Measurements from ENCODE around the gene RGP1.

Gene RGP1

GRCh38 chr9:35767458-35767857, 18.4 kb downstream of the RGP1 start:
- no peak for DNase-seq (ENCODE audit: insufficient read length, low spot score)
- no peak for FAIRE-seq

- DNase-seq (ENCODE audit: insufficient read length, low spot score) (no peak), FAIRE-seq (no peak)
Measured at GRCh38 chr9:35769763-35770162, 20.7 kb downstream of the RGP1 start.

- FAIRE-seq = no peak
- DNase-seq (ENCODE audit: insufficient read length, low spot score) = no peak
Measured at GRCh38 chr9:35771075-35771433, 22.0 kb downstream of the RGP1 start.

- DNase-seq (ENCODE audit: insufficient read length, low spot score) = no peak
- no peak for FAIRE-seq
Measured at GRCh38 chr9:35771534-35771933, 22.4 kb downstream of the RGP1 start.

GRCh38 chr9:35771943-35772342, 22.9 kb downstream of the RGP1 start:
- no peak for DNase-seq (ENCODE audit: insufficient read length, low spot score)
- FAIRE-seq = no peak

- FAIRE-seq (no peak), DNase-seq (ENCODE audit: insufficient read length, low spot score) (no peak)
Measured at GRCh38 chr9:35774907-35775635, 26.0 kb downstream of the RGP1 start.

- FAIRE-seq = no peak
- no peak for DNase-seq (ENCODE audit: insufficient read length, low spot score)
Measured at GRCh38 chr9:35776018-35776417, 26.9 kb downstream of the RGP1 start.

- FAIRE-seq (no peak), DNase-seq (ENCODE audit: insufficient read length, low spot score) (no peak)
Measured at GRCh38 chr9:35778496-35778895, 29.4 kb downstream of the RGP1 start.

- FAIRE-seq (no peak), DNase-seq (ENCODE audit: insufficient read length, low spot score) (no peak)
Measured at GRCh38 chr9:35781066-35781465, 32.0 kb downstream of the RGP1 start.

GRCh38 chr9:35783418-35783817, 34.3 kb downstream of the RGP1 start:
- FAIRE-seq = no peak
- no peak for DNase-seq (ENCODE audit: insufficient read length, low spot score)

- no peak for DNase-seq (ENCODE audit: insufficient read length, low spot score)
- no peak for FAIRE-seq
Measured at GRCh38 chr9:35789541-35789940, 40.5 kb downstream of the RGP1 start.

GRCh38 chr9:35790025-35790384, 40.9 kb downstream of the RGP1 start:
- no peak for FAIRE-seq

GRCh38 chr9:35790385-35791296, 41.6 kb downstream of the RGP1 start:
- DNase-seq (ENCODE audit: insufficient read length, low spot score) (peak; percentile 92), FAIRE-seq (peak; percentile 78)

More at GRCh38 chr9:35790025-35790384, 40.9 kb downstream of the RGP1 start:
- no peak for DNase-seq (ENCODE audit: insufficient read length, low spot score)

GRCh38 chr9:35791297-35791921, 42.3 kb downstream of the RGP1 start, which contains the start of gene NPR2:
Gene NPR2 (plus strand): TSS chr9:35791591. CDS start chr9:35792409, 818 bp downstream.
- no peak for DNase-seq (ENCODE audit: insufficient read length, low spot score)
- FAIRE-seq = no peak

- no peak for FAIRE-seq
- no peak for DNase-seq (ENCODE audit: insufficient read length, low spot score)
Measured at GRCh38 chr9:35792024-35792813, 43.1 kb downstream of the RGP1 start.

GRCh38 chr9:35792826-35793225, 43.7 kb downstream of the RGP1 start:
- FAIRE-seq (no peak), DNase-seq (ENCODE audit: insufficient read length, low spot score) (no peak)

- DNase-seq (ENCODE audit: insufficient read length, low spot score) (no peak), FAIRE-seq (no peak)
Measured at GRCh38 chr9:35793461-35793860, 44.4 kb downstream of the RGP1 start.

- DNase-seq (ENCODE audit: insufficient read length, low spot score) (no peak), FAIRE-seq (no peak)
Measured at GRCh38 chr9:35795695-35796094, 46.6 kb downstream of the RGP1 start.

- DNase-seq (ENCODE audit: insufficient read length, low spot score) = no peak
- FAIRE-seq = peak; percentile 60
Measured at GRCh38 chr9:35797311-35798109, 48.4 kb downstream of the RGP1 start.
